DMS153 (cell line): Measurements from ENCODE around the gene MC1R.
"Not testable (repeated sequence)": the region's sequence is repeated elsewhere in the genome, so short reads cannot be mapped to it uniquely, and the experiment has no call there.

ENCODE experiments used
- DNase-seq: peaks from one replicate; lab custom pipeline; 2025; lab: John Stamatoyannopoulos, UW

MC1R gene

DNA sequence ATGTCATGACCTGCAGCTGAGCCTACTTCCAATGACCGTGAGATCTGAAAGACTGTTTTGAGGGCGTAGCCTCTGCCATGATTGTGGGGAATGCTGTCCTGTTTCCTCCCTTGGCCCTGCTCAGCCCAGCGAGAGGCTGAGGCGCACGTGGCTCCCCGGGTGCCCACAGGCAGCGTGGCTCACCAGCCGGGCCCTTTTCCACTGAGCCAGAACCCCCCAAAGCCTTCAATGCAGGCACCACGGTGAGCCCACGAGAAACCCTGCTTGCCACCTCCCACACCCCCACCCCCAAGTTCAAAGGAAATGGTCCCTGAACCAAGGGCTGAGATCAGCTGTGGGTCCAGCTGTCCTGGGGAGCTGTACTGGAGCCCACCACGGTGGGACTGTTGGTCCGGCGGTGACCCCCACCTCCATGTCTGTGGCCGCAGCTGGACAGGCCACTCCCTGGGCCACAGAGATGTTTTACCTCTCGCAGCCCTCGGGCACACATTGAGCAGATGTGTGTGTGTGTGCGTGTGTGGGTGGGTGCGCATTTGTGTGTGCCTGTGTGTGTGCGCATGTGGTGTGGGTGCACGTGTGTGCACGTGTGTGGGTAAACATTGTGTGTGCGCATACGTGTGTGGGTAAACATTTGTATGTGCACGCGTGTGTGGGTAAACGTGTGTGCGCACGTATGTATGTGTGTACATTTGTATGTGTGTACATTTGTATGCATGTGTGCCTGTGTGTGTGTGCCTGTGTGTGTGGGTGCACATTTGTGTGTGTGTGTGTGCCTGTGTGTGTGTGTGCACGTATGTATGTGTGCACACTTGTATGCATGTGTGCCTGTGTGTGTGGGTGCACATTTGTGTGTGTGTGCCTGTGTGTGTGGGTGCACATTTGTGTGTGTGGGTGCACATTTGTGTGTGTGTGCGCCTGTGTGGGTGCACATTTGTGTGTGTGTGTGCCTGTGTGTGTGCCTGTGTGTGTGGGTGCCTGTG lies 5.0 kb upstream of the MC1R start:
- DNase-seq = no peak

DNA sequence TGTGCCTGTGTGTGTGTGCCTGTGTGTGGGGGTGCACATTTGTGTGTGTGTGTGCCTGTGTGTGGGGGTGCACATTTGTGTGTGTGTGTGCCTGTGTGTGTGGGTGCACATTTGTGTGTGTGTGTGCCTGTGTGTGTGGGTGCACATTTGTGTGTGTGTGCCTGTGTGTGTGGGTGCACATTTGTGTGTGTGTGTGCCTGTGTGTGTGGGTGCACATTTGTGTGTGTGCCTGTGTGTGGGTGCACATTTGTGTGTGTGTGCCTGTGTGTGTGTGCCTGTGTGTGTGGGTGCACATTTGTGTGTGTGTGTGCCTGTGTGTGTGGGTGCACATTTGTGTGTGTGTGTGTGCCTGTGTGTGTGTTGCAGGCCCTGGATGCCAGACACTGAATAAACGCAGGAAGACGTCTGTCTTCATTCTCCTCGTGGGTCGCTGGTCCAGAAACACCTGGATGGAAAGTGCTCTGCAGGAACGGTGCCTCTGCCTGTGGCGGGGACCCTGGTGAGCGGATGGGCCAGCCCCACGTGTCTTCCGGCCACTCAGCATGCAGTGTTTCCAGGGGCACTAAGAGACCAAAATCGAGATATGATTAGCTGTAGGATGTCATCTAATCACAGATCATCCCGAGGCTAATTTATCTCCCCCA lies 3.9 kb upstream of the MC1R start:
- not testable (repeated sequence) for DNase-seq

DNA sequence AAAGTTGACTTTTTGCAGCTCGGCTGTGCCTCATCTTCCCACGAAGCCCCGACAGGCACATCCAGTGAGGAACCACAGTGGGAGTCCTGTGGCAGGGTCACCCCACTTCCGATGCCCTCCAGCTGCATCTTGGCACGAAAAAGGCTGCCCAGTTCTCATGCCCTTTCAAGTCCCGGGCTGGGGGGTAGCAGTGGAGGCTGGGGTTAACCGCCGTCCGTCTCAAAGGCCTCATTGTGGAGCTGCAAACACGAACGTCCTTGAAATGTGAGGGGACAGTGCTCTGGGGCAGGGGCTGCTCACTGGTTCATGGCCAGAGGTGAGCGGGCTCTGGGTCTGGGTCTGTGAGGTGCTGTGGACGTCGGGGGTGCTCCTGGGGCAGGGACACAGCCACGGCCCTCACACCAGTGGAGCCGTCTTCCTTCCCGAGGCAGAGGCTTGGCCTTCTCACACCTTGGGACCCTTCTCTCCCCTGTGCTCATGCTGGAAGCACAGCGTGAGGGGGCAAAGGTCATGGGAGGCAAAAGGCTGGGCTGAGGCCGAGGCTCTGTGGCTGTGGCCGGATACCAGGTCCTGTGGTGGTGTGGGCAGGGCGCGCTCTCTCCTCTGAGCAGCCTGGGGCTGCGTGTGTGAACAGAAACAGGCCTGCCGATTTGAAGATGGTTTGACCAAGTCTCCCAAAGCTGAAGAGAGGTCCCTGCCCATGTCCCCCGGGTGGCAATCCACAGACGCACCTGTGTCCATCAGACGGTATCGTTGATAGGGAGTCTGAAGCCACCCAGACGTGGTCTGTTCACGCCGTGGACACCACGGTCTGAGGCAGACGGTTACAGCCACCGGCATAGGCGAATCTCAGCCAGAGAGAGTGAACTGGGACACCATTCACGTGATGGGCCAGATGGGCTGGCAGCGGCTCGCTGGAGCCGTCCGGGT lies 3.1 kb upstream of the MC1R start:
- DNase-seq = no peak

DNA sequence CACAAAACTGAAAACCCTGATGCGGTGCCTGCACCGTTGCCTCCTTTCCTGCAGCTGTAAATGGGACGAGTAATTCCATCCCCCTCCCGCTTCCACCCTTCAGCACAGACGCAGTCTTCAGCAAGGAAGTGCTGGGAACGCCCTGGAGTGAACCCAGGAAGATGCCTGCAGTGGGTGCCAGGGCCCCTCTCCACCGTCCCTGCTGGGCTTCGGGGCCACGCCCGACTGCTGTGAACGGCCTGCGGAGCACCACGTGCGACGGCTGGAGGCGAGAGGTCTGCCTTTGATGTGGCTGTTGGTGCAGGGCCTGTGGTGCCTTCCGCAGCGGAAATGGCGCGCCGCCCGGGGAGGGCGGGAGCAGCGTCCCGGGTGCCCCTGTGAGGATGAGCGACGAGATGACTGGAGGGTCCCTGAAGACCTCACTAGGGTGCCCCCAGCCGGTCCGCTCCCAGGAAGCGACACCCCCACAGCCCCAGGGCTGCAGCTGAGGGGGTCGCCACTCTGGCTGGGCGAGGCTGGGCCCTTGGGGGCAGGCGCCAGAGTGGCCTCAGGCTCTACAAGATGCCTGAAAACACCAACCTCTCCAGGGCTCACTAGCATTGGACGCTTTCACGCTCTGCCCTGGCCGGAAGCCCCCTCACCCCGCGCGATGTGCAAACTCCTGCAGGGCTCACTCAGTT lies 749 bp upstream of the MC1R start:
- DNase-seq = peak; percentile 90

DNA sequence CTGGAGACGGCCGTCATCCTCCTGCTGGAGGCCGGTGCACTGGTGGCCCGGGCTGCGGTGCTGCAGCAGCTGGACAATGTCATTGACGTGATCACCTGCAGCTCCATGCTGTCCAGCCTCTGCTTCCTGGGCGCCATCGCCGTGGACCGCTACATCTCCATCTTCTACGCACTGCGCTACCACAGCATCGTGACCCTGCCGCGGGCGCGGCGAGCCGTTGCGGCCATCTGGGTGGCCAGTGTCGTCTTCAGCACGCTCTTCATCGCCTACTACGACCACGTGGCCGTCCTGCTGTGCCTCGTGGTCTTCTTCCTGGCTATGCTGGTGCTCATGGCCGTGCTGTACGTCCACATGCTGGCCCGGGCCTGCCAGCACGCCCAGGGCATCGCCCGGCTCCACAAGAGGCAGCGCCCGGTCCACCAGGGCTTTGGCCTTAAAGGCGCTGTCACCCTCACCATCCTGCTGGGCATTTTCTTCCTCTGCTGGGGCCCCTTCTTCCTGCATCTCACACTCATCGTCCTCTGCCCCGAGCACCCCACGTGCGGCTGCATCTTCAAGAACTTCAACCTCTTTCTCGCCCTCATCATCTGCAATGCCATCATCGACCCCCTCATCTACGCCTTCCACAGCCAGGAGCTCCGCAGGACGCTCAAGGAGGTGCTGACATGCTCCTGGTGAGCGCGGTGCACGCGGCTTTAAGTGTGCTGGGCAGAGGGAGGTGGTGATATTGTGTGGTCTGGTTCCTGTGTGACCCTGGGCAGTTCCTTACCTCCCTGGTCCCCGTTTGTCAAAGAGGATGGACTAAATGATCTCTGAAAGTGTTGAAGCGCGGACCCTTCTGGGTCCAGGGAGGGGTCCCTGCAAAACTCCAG lies 1.1 kb downstream of the MC1R start:
- no peak for DNase-seq

DNA sequence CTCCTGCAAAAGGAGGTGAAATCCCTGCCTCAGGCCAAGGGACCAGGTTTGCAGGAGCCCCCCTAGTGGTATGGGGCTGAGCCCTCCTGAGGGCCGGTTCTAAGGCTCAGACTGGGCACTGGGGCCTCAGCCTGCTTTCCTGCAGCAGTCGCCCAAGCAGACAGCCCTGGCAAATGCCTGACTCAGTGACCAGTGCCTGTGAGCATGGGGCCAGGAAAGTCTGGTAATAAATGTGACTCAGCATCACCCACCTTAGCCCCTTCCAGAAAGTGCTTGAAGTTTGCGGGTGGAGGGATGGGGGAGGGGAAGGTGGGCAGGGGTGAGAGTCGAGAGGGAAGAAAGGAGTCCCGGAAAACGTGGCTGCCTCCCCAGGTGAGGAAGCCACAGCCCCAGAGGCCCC lies 2.1 kb downstream of the MC1R start:
- DNase-seq = no peak

DNA sequence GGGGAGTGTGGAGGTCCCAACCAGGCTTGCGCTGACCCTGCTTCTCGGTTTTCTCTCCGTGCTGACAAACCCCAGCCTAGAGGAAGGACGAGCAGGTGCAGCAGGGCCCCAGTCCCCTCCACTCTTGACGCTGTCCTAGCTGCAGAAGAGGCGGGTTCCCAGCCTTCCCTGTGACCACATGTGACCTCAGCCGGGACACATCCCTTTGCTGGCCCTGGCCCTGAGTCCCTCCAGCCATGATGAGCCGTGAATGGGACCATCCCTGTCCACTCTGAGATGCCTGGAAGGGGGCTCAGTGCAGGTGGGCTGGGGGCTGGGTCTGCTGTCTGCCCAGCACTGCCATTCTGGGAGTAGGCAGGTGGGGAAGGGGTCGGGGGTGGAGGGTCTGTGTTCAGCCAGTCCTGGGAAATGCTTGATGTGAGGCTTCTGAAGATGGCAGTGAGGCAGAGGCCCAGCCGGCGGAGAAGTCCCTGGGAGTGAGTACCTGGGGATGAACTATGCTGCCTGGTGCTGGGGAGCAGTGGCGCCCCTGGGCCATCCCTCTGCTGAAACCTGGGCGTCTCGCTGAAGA lies 2.6 kb downstream of the MC1R start:
- DNase-seq = no peak

DNA sequence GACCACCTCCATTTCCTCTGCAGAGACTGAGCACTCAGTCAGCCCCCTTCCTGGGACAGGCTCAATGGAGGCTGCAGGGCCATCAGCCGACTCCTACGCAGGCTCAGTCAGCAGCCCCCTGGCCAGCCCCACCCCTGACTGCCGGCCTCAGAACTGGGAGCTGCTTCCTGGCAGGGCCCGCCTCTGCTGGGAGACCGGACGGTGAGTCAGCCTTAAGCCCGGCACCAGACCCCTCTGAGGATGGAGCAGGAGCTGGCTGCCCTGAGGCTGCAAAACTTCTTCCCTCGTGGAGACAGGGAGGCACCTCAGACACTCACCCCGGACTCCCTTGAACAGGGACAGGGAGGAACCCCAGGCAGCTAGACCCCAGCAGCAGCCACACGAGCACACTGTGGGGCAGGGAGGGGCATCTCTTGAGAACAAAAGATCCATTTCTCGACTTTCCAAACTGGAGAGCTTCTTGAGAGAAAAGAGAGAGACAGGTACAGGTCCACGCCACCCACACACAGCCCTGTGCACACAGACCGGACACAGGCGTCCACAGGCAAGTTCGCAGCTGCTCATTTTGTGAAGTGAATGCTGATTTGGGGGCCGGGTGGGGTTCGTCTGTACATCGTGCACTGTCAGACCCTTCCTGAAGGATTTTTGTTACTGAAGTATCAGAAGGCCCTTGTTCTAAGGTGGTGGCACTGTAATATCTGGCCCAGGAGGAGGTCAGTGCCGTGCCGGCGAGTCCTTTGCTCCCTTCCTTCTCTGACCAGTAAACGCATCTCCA lies 3.2 kb downstream of the MC1R start:
- peak; percentile 37 for DNase-seq

DNA sequence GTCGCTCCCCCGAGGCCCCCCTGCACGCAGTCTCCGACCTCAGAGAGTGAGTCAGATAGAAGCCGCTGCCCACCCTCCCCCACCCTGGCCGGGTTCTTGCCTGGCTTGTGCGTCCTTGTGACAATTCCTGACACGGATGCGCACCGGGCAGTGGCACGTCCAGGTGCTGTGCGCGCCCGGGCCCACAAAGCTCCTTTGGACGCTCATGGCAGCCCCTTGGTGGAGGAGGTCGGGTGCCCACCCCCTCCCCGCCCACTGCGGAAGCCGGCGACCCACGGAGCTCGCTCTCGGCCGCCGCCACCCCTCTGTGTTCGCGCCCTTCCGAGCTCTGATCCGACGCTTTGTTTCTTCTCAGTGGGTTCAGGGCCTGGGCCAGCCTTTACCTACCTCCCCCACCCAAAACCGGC lies 3.8 kb downstream of the MC1R start:
- peak; percentile 51 for DNase-seq

DNA sequence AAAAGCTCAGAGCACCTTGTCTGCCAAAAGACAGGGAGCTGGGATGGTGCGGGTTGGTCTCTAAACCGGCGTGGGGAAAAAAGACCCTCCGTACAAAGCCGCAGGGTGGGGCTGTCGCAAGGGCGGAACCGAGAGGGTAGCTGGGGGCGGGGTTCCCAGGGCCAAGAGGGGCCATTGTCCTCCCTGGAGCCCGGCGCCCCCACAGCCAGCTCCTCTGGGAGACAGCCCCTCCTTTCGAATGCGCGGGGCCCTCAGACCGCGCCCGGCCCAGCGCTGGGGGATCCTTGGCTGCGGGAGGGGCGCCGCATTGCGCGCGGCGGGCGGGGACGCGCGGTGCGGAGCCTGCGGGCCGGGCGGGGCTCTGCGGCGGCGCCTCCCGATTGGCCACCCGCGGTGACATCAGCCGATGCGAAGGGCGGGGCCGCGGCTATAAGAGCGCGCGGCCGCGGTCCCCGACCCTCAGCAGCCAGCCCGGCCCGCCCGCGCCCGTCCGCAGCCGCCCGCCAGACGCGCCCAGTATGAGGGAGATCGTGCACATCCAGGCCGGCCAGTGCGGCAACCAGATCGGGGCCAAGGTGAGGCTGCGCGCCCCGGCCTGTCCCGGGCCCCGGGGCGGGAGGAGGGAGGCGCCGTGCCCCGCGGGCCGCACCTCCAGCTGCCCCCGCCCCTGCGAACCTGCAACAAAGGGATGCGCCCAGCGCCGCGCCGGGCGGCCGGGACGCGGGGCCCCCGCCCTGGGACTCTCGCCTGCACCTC lies 4.4 kb downstream of the MC1R start, which contains the start of gene TUBB3:
Gene TUBB3 (plus strand): TSS at position 459 of the 756 bp plus-strand sequence. CDS start 60 bp downstream, at position 519.
- DNase-seq = peak; percentile 69

DNA sequence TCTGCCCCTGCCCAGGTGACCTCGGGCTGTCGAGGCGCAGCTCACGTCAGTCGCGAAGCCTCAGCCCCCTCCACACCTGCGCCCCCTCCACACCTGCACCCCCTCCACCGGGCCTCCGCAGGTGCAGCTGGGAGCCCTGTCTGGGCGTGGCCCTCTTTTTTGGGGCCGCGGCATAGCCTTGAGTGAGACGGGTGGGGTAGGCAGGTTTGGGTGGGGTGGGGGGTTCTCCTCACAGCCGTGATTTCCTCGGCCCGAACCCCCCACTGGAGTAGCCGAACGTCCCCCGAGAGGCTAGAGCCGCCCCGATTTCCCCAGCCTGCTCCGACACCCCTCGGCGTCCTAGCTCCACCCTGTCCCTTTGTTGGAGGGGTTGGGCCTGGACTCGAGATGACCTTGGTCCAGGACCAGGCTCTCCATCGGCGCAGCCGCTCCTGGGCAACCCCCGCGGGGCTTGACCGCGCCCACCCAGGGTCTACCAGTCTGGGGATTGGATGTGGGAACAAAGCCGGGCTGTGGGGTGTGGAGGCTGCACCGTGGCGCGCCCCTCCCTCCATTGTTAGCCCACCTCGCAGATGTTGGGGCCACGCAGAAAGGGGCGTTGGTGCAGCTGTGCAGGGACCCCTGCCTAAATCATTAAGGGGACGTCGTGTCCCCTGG lies 5.1 kb downstream of the MC1R start:
- peak; percentile 22 for DNase-seq

DNA sequence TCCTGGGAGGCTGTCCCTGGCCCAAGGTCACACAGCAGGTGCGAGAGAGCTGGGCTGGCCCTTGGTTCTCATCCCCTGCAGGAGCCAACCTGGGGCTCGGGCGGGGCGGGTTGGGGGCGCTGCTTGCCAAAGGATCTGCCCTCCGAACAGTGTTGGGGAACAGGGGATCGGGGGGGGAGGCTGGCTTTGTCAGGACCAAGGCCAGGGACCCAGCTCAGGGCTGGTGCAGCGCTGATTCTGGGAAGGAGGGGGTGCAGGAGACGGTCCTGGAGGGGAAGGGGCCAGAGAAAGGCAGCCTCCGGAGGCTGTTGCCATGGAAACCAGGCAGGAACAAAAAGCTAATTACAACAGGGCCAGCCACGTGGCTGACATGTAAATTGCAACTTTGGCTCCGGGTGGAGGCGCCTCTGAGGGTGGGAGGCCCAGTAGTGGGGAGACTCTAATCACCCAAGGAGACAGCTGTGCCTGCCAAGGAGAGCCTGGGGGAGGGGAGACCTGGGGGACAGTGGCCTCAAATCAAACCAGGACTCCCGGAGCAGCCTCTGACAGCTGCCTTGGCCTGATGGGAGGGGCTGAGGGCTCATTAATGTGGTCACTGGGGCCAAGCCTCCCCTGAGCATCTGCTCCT lies 5.7 kb downstream of the MC1R start:
- no peak for DNase-seq

DNA sequence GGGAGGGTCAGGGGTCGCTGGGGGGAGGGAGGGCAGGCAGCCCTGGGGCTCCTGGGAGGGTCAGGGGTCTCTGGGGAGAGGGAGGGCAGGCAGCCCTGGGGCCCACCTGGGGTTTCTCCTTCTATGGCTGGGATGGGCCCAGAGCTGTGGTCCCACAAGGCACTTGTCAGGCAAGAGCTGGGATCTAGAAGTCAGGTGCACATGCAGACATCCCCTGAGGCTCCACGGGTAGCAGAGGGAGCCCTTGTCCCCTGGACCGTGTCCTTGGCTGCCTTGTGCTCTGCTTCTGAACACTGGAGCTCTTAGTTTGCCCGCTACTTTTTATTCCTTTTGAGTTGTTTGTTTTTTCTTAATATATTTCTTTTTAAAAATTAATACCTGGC lies 6.3 kb downstream of the MC1R start:
- peak; percentile 20 for DNase-seq

DNA sequence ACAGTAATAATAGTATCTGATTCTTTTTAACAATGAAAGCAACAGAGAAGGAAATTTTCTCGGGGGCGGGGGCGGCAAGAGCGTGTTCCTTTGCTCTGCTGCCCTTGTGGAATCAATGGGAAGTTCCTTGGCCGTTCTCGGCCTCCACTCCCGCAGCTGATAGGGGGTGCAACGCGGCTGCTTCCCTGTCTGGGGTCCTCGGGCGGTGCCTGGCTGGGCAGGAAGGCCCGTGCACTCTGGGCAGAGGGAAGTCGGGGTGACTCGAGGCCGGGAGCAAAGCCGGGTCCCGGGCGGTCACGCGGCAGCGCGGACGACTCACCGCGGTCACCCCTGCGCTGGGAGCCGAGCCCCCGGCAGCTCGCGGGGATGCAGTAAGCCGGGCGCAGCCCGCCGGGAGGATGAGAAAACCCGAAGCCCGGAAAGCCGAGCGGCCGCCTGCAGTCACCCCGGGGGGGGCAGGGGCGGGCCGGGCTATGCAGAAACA lies 7.0 kb downstream of the MC1R start:
- no peak for DNase-seq

DNA sequence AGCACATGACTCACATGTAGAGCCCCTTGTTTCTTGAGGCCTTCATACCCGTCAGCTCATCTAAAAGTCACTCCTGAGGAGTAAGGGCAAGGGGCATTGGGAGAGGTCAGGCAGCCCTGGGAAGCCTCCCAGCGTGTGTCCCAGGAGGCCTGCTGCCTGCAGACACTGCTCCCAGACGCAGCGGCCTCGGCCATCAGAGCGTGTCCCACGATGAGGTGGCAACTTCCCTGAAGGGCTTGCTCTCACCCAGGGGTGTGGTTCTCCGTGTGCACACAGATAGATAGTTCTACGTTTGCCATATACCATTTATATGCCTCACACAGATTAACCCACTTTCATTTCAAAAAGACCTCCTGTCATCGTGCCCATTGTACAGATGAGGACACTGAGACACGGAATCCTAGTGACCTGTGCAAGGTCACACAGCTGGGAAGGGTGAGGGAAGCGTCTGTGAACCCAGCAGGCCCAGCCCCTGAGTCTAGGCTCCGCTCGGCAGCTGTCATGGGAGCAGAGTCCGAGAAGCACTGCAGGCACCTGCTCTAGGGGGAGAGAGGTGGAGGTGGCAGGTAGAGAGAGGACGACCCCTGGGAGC lies 12.7 kb downstream of the MC1R start:
- no peak for DNase-seq

DNA sequence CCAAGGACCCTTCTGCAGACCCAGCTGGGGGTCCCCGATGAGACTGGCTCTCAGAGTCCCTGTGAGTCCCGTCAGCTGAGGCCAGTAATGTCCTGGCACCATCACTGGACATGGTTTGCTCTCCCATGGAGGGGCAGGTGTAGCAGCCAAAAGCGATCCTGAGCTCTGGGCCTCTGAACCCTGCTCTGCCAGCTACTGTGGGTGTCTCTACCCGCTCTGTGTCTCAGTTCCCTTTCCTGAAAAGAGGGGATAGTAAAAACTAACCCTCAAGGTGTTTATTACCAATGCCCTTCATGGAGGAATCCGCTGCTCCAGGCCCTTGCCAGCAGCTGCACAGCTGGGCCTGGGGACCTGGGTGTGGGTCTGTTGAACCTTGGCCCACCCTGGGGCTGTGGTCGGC lies 13.3 kb downstream of the MC1R start:
- no peak for DNase-seq

DNA sequence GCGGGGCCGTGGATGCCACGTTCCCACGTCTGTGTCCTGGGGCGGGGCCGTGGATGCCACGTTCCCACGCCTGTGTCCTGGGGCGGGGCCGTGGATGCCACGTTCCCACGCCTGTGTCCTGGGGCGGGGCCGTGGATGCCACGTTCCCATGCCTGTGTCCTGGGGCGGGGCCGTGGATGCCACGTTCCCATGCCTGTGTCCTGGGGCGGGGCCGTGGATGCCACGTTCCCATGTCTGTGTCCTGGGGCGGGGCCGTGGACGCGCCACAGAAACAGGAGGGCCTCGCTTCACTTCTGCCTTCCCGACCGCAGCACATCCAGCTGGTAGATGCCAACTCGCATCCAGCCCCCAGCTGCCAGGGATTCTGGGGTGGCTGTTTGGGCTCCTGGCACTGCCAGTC lies 15.4 kb downstream of the MC1R start:
- not testable (repeated sequence) for DNase-seq
